ENCODE results near the gene SLC38A9. TPM values are rescaled to one million over a fixed set of nuclear protein-coding genes. Genes with fewer than 3 reads are reported as not detected.

SLC38A9 gene
- total RNA-seq, 1 donor from 2014 or later = 53.8 TPM

GRCh38 chr5:55584398-55585205 lies 127.5 kb downstream of the SLC38A9 start:
- DNase-seq (ENCODE audit: low read depth in 2 of 2) = no peak

GRCh38 chr5:55583578-55583977 lies 128.5 kb downstream of the SLC38A9 start:
- no peak for DNase-seq (ENCODE audit: low read depth in 2 of 2)

- peak; percentile 21 to 39 for DNase-seq (ENCODE audit: low read depth in 2 of 2)
These were observed 129.9 kb downstream of the SLC38A9 start for GRCh38 chr5:55582256-55582655.

- no peak for DNase-seq (ENCODE audit: low read depth in 2 of 2)
These were observed 132.1 kb downstream of the SLC38A9 start for GRCh38 chr5:55580042-55580441.

DNA sequence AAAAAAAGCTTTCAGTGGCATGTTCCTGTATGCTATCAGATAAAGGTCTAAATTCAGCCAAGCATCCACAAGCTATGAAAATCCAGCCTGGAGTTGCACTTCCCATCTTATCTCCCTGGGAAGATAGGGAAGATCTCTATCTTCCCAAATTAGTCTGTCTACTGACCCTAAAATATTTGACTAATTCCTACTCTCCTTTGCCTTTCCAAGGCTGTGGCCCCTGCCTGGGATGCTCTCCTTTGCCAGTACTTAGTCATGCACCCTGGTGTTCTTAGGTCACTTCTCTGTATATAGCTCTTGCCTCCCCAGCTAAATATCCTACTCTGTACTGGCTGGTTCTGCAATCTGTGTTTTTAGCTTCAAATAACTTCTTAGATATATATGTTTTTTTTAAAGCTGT lies 133.4 kb downstream of the SLC38A9 start:
- no peak for DNase-seq (ENCODE audit: low read depth in 2 of 2)

- peak; percentile 60 to 78 for DNase-seq (ENCODE audit: low read depth in 2 of 2)
These were observed 134.6 kb downstream of the SLC38A9 start for GRCh38 chr5:55577353-55578060.

DNA sequence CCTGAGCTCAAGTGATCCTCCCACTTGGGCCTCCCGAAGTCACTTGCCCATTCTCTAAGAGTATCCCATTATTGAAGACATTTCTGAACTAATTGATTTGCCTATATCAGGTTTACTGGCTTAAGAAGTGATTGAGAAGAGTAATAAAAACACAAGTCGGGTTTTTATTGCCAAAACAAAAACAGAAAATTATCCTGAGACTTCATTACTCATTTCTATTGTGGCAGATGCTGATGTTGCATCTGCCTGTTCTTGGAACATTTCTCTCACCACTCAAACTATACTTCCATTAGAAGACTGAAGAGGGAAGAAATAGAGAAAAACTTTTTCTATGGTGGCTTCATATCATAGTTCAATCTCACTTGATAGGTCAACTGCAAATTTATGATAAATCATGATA lies 135.5 kb downstream of the SLC38A9 start:
- DNase-seq (ENCODE audit: low read depth in 2 of 2) = no peak

Other genes with a start within 250 kb of the SLC38A9 start
- gene PLPP1, start 177.4 kb downstream of the SLC38A9 start, total RNA-seq = 157 and 160 TPM in 2 replicates
- gene DDX4, start 25.7 kb upstream of the SLC38A9 start, total RNA-seq = not detected in 2 replicates
- gene IL31RA, start 139.0 kb upstream of the SLC38A9 start, total RNA-seq = 0.65 TPM in 1 of 2 replicates, not detected in the other

All from lung microvascular endothelial cell (primary cell).